HG02884 (cell line): Measurements from ENCODE around the gene MED16.

Experiments used
- ATAC-seq: cut with Tn5 transposase; IDR thresholded peaks from one replicate; pipeline ENCODE4 v1.9.1; 2021; ENCODE audit warnings: mild to moderate bottlenecking, moderate library complexity; ENCODE audit not compliant: unreplicated experiment

MED16 gene

GRCh38 chr19:928471-929202 is 35.6 kb upstream of the MED16 start:
- ATAC-seq, result no peak

DNA sequence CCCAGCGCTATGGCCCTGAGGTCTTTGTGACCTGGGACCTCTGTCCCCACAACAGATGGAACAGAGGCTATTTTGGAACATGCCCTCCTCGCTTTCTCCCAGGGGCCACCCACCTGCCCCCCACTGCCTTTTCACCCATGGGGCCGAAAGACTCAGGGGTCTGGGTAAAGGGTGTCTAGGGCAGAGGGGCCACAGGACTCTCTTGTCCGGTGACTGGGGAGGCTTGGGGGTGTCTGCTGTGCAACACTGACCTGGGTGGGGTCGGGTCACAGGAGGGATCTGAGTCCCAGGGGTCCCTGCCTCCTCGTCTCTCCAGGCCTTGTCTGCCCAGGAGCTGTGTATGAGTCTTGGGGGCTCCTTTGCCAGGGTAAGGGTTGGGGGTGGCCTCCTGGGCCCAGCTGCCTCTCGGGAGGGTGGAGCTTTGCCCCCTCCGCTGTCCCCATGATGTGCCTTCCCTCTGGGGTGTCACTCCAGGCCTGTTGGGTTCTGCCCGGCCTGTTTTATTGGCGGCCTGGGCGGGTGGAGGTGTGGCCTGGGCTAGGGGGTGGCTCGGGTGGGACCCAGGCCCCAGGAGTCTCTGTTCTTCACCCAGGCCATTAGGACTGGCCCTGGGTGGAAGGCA is 34.9 kb upstream of the MED16 start:
- no peak for ATAC-seq

GRCh38 chr19:927351-927779 is 34.4 kb upstream of the MED16 start:
- ATAC-seq, result no peak

DNA sequence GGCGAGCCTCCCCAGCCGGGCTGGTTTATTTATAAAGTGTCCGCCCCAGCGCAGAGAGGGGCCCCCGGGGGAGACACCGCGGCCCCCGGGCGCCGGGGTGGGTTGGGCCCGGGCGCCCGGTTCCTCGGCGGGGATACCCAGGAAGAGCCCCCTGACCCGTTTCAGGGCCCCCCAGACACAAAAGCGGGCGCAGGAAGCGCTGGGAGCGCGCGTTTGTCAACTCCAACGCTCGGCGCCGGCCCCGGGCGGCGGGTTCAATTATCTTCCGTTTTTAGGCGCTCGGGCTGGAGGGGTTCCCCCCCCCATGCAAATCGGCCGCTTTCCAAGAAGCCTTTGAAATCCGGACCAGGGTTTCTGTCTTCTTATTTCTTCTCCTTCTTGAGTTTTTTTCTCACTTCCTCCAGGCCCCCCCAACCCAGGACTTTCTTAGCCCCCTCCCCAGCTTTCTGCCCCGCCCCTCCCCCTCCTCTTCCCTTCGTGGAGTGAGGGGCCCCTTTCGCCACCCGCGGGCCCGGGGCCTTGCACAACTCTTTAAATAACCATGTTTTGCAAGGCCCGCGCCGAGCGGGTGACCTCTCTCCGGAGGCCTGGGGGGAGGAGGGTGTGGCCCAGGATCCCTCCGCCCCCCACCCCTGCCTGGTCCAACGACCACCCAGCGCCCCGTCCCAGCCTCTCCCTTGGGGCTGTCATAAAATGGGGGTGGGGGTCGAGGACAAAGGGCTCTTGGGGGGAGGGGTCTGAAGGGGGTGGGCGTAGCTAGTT is 33.8 kb upstream of the MED16 start:
- ATAC-seq, result no peak

DNA sequence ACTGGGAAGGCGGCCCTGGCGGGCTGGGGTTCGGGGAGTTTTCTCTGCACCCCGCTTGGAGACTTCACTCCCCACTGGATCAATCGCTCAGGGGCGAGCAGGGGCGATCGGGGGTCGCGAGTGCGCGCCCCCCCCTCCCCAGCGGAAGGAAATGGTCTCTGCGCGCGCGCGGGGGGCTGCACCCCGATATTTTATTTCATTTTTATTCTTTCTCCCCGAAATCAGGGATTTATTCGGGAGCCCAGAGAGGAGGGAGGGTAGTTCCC is 33.3 kb upstream of the MED16 start:
- no peak for ATAC-seq

- peak; percentile 41 for ATAC-seq
Observed at GRCh38 chr19:925526-926322, 32.7 kb upstream of the MED16 start, which contains the start of gene ARID3A. Gene ARID3A (plus strand): TSS chr19:926035. CDS start chr19:929529, 3,494 bp downstream.

- ATAC-seq, result peak; percentile 21
Observed at GRCh38 chr19:925087-925525, 32.1 kb upstream of the MED16 start.

GRCh38 chr19:924553-925086 is 31.6 kb upstream of the MED16 start:
- ATAC-seq, result no peak

GRCh38 chr19:920051-920864 is 27.3 kb upstream of the MED16 start:
- no peak for ATAC-seq

DNA sequence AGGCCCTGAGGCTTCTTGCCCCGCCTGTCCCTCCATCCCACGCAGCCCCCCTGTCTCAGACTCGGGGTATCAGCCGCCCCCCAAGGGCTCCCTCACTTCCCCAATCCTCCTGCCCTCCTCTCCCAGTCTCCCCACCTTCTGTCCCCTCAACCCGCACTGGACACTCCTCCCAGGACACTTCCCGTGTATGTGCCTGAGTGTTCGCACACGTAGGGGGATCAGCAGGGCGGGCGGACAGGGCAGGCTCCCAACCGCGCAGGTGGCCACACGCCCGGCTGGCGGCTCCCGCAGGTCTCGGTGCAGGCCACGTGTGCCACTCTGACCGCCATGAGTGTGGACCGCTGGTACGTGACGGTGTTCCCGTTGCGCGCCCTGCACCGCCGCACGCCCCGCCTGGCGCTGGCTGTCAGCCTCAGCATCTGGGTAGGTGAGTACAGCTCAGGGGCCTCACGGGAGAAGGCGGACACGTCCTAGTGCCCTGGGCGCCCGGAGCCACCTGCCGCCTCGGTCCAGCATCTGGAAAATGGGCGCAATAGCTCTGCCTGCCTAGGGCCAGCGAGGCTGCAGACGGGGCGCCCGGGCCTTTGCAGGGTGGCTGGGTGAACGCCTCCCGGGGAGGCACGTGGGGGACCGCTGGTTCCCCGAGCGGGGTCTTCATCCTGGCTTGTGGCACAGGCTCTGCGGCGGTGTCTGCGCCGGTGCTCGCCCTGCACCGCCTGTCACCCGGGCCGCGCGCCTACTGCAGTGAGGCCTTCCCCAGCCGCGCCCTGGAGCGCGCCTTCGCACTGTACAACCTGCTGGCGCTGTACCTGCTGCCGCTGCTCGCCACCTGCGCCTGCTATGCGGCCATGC is 26.4 kb upstream of the MED16 start:
- no peak for ATAC-seq

GRCh38 chr19:918481-919198 is 25.7 kb upstream of the MED16 start:
- no peak for ATAC-seq

DNA sequence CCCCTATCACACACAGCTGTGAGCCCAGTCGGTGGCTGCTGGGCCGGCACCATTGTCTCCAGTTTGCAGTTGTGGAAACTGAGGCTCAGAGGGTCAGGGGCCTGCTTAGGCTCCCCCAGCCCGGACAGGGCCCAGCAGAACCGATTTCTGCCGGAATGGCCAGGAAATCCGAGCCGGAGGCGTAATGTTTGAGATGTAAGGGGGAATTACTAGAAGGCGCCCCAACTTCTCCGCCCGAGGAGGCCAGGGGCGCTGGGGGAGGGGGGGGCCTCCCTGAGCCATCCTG is 25.1 kb upstream of the MED16 start:
- no peak for ATAC-seq

- ATAC-seq, result no peak
Observed at GRCh38 chr19:917323-918151, 24.6 kb upstream of the MED16 start, which contains the start of gene KISS1R. Gene KISS1R (plus strand): TSS chr19:917333. CDS start chr19:917503, 170 bp downstream.

- no peak for ATAC-seq
Observed at GRCh38 chr19:916645-917322, 23.8 kb upstream of the MED16 start.

DNA sequence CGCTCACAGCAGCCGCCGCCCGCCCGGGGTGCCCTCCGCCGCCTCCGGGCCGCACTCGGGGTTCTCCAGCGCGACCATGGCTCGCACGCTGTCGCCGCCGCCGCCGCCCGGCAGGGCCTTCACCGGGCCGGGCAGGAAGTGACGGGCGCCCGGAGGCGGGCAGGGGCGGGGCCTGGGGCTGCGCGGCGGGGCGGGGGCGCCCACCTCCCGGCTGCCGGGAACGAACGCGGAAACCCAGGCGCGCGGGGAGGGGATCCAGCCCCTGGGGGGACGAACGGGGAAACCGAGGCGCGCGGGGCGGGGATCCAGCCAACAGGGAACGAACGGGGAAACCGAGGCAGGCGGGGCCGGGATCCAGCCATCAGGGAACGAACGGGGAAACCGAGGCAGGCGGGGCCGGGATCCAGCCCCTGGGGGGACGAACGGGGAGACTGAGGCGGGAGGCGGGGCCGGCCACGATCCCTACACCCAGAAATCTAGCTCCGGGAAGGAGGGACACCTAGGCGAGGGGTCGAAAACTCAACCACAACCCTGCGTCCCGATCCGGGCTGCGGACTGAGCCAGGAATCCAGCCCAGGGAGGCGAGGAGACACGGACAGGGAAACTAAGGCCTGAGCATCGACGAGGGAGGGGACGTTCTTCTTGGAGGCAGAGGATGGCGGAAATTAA is 20.2 kb upstream of the MED16 start, which contains the start of gene R3HDM4:
Gene R3HDM4 (minus strand): TSS at position 140 of the 669 bp plus-strand sequence. CDS start 62 bp downstream, at position 78.
- ATAC-seq, result no peak
